OCI-LY1 (cell line): Measurements from ENCODE around the gene MOB2.

ENCODE experiments used
- H2AFZ ChIP-seq: fragments of 200-600 bp; sonication (generic), shearing (Covaris generic); 2 replicates; pipeline ENCODE4 v1.6.0; 2014; ENCODE audit warnings: antibody characterized with exemption, mild to moderate bottlenecking, low read length
- H3F3A ChIP-seq: fragments of 200-600 bp; sonication (generic), shearing (Covaris generic); 2 replicates; pipeline ENCODE4 v1.6.0; 2014; ENCODE audit warnings: mild to moderate bottlenecking, antibody characterized with exemption, low read length, moderate library complexity; ENCODE audit not compliant: insufficient read depth
- H3K27ac ChIP-seq: fragments of 200-600 bp; sonication (generic); 2 replicates; pipeline ENCODE4 v1.5.1; 2014; ENCODE audit warnings: low read length, mixed run types, mild to moderate bottlenecking, low read depth; ENCODE audit not compliant: poor library complexity, severe bottlenecking
- H3K27me3 ChIP-seq: fragments of 200-600 bp; sonication (generic); 2 replicates; pipeline ENCODE4 v1.6.0; 2014; ENCODE audit warnings: antibody characterized with exemption, mild to moderate bottlenecking, low read length, moderate library complexity; ENCODE audit not compliant: insufficient read depth
- H3K36me3 ChIP-seq: fragments of 200-600 bp; sonication (generic); 2 replicates; pipeline ENCODE4 v1.6.1; 2014; ENCODE audit warnings: mild to moderate bottlenecking, antibody characterized with exemption, low read length, moderate library complexity, mixed read lengths; ENCODE audit not compliant: insufficient read depth
- H3K4me1 ChIP-seq: fragments of 200-600 bp; sonication (generic); 2 replicates; pipeline ENCODE4 v1.5.1; 2014; ENCODE audit warnings: mild to moderate bottlenecking, low read length, moderate library complexity; ENCODE audit not compliant: insufficient read depth, severe bottlenecking
- H3K4me2 ChIP-seq: fragments of 200-600 bp; sonication (generic), shearing (Covaris generic); 2 replicates; pipeline ENCODE4 v1.6.1; 2014; ENCODE audit warnings: low read length
- H3K4me3 ChIP-seq: fragments of 200-600 bp; sonication (generic); 2 replicates; pipeline ENCODE4 v1.5.1; 2014; ENCODE audit warnings: low read length, low read depth, mild to moderate bottlenecking, mixed read lengths; ENCODE audit not compliant: poor library complexity, severe bottlenecking
- H3K79me2 ChIP-seq: fragments of 200-600 bp; shearing (Covaris generic); 2 replicates; pipeline ENCODE4 v1.6.1; 2016; ENCODE audit warnings: mixed run types, low read length, mixed read lengths; ENCODE audit not compliant: insufficient read depth
- H3K9ac ChIP-seq: fragments of 200-600 bp; sonication (generic), shearing (Covaris generic); 2 replicates; pipeline ENCODE4 v1.6.1; 2014; ENCODE audit warnings: mild to moderate bottlenecking, low read length, mixed read lengths
- H3K9me2 ChIP-seq: fragments of 200-600 bp; sonication (generic), shearing (Covaris generic); 2 replicates; pipeline ENCODE4 v1.6.1; 2014; ENCODE audit warnings: low read depth, mild to moderate bottlenecking, low read length, mixed read lengths
- H3K9me3 ChIP-seq: fragments of 200-600 bp; shearing (Covaris generic); 2 replicates; pipeline ENCODE4 v1.6.1; 2014; ENCODE audit warnings: low read length, mixed read lengths
- H4K20me1 ChIP-seq: fragments of 200-600 bp; sonication (generic), shearing (Covaris generic); 2 replicates; pipeline ENCODE4 v1.6.0; 2016; ENCODE audit warnings: mild to moderate bottlenecking, low read length; ENCODE audit not compliant: insufficient read depth
- CTCF ChIP-seq: fragments of 200-600 bp; sonication (generic), shearing (Covaris generic); IDR thresholded peaks from 2 replicates; pipeline ENCODE4 v1.5.1; 2017; ENCODE audit warnings: mild to moderate bottlenecking, antibody characterized with exemption, low read length, moderate library complexity, mixed read lengths
- EZH2 ChIP-seq: fragments of 200-600 bp; sonication (generic), shearing (Covaris generic); IDR thresholded peaks from 2 replicates; pipeline ENCODE4 v1.8.0; 2017; ENCODE audit warnings: borderline replicate concordance, mixed run types, mild to moderate bottlenecking, antibody characterized with exemption, low read length, moderate library complexity, mixed read lengths

Gene MOB2

DNA sequence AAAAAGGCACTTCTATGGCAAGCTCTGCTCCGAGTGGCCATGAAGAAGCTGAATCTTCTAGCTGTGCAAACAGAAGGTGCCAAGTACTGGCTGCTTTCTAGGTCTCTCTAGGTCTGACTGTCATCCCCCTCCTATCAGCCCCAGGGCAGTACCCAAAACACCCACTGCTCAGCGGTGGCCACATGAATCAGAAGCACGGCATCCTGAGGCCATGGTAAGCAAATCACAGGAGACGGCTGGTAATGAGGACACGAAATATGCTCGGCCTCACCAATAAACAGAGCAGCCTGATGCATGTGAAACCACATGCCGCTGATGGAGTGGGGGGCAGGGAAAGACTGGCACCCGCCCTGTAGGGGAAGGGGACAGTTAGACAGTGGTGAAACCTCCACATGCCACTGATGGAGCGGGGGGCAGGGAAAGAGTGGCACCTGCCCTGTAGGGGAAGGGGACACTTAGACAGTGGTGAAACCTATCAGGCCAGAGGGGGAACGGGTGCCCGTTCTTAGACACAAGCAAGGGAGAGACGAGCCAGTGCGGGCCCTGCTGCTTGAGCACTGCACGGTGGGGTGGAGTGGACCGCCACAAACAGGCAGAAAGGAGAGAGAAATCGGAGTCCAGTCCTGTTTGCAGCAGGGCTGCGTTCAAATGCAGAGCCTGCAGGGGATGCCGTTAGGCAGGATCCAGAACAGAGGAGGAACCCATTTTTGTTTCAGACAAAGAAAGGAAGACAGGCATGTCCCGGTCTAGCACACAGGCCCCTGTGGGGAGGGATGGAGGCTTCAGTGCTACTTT is 29.9 kb upstream of the MOB2 start:
- no peaks in the 10 kb centered on the region for H3K79me2 ChIP-seq
- no peaks in the 10 kb centered on the region for H3K9me2 ChIP-seq
- no peaks in the 10 kb centered on the region for H3K9me3 ChIP-seq
- H3K4me2 ChIP-seq = no peak overlapping the region; the same call in 1 of the 2 replicates
- H3K4me1 ChIP-seq = peaks cover 42% of the 10 kb centered on the region
- H3K9ac ChIP-seq = no peak overlapping the region
- no peaks in the 10 kb centered on the region; the same call in 1 of the 2 replicates for H3K36me3 ChIP-seq
- H3K27ac ChIP-seq = no peak overlapping the region
- TF ChIP-seq CTCF = no peak
- TF ChIP-seq EZH2 = no peak
- no peaks in the 10 kb centered on the region for H4K20me1 ChIP-seq
- peaks cover 12% of the 10 kb centered on the region for H3F3A ChIP-seq
- no peaks in the 10 kb centered on the region for H3K27me3 ChIP-seq
- H2AFZ ChIP-seq = no peak overlapping the region
- no peak overlapping the region for H3K4me3 ChIP-seq

GRCh38 chr11:1515082-1516060 is 28.8 kb upstream of the MOB2 start:
- Histone ChIP-seq H3K9me2 (no peaks in the 10 kb centered on the region), H3K4me1 (peaks cover 31% of the 10 kb centered on the region), H3K27me3 (no peaks in the 10 kb centered on the region), H3K9me3 (no peaks in the 10 kb centered on the region), H3F3A (peaks cover 8% of the 10 kb centered on the region), H3K9ac (no peak overlapping the region), H3K36me3 (no peaks in the 10 kb centered on the region; the same call in 1 of the 2 replicates), H3K4me2 (no peak overlapping the region), H3K4me3 (no peak overlapping the region), H2AFZ (no peak overlapping the region), H3K79me2 (no peaks in the 10 kb centered on the region), H4K20me1 (no peaks in the 10 kb centered on the region), H3K27ac (no peak overlapping the region)
- TF ChIP-seq EZH2 = no peak
- peak; percentile 88 for TF ChIP-seq CTCF

DNA sequence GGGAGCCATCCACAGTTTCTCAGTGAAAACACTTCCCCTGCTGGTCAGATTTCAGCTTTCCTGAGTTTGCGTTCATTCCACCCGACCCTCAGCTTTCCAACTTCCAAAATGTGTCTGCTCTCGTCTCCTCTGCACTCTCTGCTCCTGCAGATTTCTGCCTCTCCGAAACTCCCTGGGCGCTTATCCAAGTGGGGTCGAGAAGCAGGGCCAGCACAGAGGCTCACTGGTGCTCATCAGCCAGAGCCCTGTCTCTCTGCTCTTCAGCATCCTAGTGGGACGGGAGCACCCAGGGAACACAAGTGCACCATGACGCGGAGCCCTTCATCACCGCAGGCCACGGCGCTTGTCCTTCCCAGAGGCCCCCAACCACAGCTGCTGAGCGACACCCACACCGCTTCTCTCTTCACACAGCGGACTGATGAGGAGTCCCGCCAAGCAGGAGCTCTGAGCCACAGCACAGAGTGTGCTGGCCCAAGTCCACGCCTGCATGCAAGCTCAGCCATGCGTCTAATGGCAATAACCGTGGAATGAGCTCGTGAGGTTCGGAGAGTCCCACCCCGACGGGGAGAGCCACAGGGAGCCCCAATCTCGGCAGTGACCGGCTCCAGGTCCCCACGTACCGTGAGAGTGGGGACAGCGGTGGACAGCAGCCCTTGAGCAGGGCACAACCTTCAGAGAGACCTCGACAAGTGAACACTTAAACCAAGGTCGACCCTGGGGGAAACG is 27.9 kb upstream of the MOB2 start:
- no peaks in the 10 kb centered on the region for H3K27me3 ChIP-seq
- H3K36me3 ChIP-seq = no peaks in the 10 kb centered on the region; the same call in 1 of the 2 replicates
- no peak overlapping the region for H3K27ac ChIP-seq
- TF ChIP-seq CTCF (no peak), EZH2 (no peak)
- H3F3A ChIP-seq = peaks cover 8% of the 10 kb centered on the region
- no peak overlapping the region for H2AFZ ChIP-seq
- no peak overlapping the region for H3K4me3 ChIP-seq
- H3K9ac ChIP-seq = no peak overlapping the region
- H3K79me2 ChIP-seq = no peaks in the 10 kb centered on the region
- no peak overlapping the region for H3K4me2 ChIP-seq
- no peaks in the 10 kb centered on the region for H4K20me1 ChIP-seq
- H3K9me3 ChIP-seq = no peaks in the 10 kb centered on the region
- H3K9me2 ChIP-seq = no peaks in the 10 kb centered on the region
- peaks cover 25% of the 10 kb centered on the region for H3K4me1 ChIP-seq
